Astrocyte of the cerebellum (primary cell): ENCODE measurements around the gene FOXA3.
A peak's percentile ranks its signal among the peaks of the same experiment; 100 is the strongest.
"Not testable (repeated sequence)": the region's sequence is repeated elsewhere in the genome, so short reads cannot be mapped to it uniquely, and the experiment has no call there.

Experiments used
- DNase-seq: peaks from one replicate; pipeline ENCODE4 v3.0.0-alpha.2; 2011; ENCODE audit warnings: low read depth
- H3K4me3 ChIP-seq: 2 replicates; pipeline ENCODE4 v1.5.1; 2011; ENCODE audit warnings: mild to moderate bottlenecking, low read depth, low read length, moderate library complexity
- in situ Hi-C: cut with HindIII; loops from 2 replicates; pipeline ENCODE4 v1.10.0; 2017; ENCODE audit warnings: low sequenced_read_pairs
- TF ChIP-seq, protein P1 (sequence below): IDR thresholded peaks from 2 replicates; pipeline ENCODE4 v1.5.1; 2012; ENCODE audit warnings: low read length, low read depth, moderate library complexity, mild to moderate bottlenecking; ENCODE audit errors: missing control alignments

Gene FOXA3

DNA sequence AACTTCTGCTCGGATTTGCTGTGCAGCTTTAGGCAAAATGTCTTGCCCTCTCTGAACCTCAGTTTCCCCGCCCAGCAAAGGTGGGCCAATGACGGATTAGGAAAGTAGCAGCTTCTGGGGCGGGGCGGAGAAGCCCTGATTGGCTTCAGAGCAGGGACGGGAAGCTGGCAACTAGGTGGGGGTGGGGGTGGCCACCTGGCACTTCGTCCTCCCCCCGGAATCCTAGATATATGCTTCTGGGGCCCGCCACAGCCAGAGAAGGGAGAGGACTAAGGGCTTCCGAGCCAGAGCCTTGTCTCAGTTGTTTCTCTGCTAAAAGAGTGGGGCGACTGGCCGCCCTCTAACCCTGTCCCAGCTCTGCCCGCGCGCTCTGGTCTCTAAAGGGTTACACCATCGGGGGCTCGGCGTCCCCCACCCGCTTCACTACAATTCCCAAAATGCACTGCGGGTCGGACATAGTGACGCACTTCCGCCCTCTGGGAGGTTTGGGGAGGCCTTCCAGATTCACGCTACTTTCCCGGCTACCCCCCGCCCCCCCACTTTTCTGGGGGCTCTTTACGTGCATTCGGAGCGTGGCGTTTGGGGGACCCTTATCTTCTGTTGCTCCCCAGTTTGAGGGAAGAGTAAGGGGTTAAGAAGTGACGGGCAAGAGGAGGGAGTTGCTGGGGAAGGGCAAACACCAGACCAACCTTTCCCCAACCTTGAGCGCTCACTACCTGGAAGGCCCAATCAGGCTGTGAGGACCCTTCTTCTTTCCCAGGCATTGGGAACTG lies 22.5 kb downstream of the FOXA3 start:
- in situ Hi-C loops, result no loop called here
- peak; percentile 84 for DNase-seq
- TF ChIP-seq, protein P1, sequence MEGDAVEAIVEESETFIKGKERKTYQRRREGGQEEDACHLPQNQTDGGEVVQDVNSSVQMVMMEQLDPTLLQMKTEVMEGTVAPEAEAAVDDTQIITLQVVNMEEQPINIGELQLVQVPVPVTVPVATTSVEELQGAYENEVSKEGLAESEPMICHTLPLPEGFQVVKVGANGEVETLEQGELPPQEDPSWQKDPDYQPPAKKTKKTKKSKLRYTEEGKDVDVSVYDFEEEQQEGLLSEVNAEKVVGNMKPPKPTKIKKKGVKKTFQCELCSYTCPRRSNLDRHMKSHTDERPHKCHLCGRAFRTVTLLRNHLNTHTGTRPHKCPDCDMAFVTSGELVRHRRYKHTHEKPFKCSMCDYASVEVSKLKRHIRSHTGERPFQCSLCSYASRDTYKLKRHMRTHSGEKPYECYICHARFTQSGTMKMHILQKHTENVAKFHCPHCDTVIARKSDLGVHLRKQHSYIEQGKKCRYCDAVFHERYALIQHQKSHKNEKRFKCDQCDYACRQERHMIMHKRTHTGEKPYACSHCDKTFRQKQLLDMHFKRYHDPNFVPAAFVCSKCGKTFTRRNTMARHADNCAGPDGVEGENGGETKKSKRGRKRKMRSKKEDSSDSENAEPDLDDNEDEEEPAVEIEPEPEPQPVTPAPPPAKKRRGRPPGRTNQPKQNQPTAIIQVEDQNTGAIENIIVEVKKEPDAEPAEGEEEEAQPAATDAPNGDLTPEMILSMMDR, result no peak
- peak overlapping the region; percentile 55 for H3K4me3 ChIP-seq

GRCh38 chr19:45887200-45887710 lies 23.1 kb downstream of the FOXA3 start:
- DNase-seq, result no peak
- TF ChIP-seq, protein P1, result no peak
- H3K4me3 ChIP-seq, result peak overlapping the region; percentile 55
- in situ Hi-C loops, result no loop called here

- TF ChIP-seq, protein P1, result no peak
- no peak for DNase-seq
- in situ Hi-C loops, result no loop called here
- H3K4me3 ChIP-seq, result no peak overlapping the region
Measured at GRCh38 chr19:45889210-45889885, 25.2 kb downstream of the FOXA3 start.

- in situ Hi-C loops, result no loop called here
- no peak overlapping the region for H3K4me3 ChIP-seq
- TF ChIP-seq, protein P1, result no peak
- DNase-seq, result no peak
Measured at GRCh38 chr19:45890877-45891276, 26.8 kb downstream of the FOXA3 start.

DNA sequence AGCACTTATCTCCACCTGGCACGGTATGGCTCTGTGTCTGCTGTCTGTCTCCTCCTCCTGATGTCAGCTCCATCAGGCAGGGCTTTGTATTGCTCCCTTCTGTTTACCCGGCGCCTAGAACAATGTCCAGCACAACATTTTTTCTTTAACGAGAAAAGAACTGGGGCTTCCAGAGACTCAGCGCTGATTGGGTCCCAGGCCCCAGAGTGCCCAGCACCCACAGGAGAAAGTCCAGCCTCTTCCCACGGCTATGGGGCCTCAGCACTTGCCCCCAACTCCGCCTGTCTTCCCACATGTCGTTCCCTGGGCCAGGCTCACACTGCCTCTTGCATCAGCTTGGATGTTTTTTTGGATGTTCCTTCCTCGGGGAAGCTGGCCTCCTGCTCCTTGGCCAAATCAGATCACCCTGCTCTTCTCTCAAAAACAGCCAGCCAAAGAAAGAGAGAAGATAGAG lies 31.4 kb downstream of the FOXA3 start:
- TF ChIP-seq, protein P1, result no peak
- no peak for DNase-seq
- in situ Hi-C loops, result no loop called here
- H3K4me3 ChIP-seq, result no peak overlapping the region

- H3K4me3 ChIP-seq, DNase-seq, in situ Hi-C loops: not testable (repeated sequence)
Measured at GRCh38 chr19:45895983-45896599, 32.0 kb downstream of the FOXA3 start.
